HG02798 (cell line): ENCODE data around the gene INSIG2.
"Not testable (repeated sequence)": the region's sequence is repeated elsewhere in the genome, so short reads cannot be mapped to it uniquely, and the experiment has no call there.

Experiments used
- ATAC-seq: cut with Tn5 transposase; IDR thresholded peaks from one replicate; pipeline ENCODE4 v1.9.1; 2021; ENCODE audit warnings: mild to moderate bottlenecking; ENCODE audit not compliant: unreplicated experiment, poor library complexity

The INSIG2 gene

GRCh38 chr2:118058951-118059350 is 29.3 kb upstream of the INSIG2 start:
- no peak for ATAC-seq

GRCh38 chr2:118059919-118060478 is 28.3 kb upstream of the INSIG2 start:
- ATAC-seq, result no peak

- peak; percentile 83 for ATAC-seq
These were observed 26.9 kb upstream of the INSIG2 start for GRCh38 chr2:118061135-118061955.

- ATAC-seq, result no peak
These were observed 26.2 kb upstream of the INSIG2 start for GRCh38 chr2:118062048-118062447.

- ATAC-seq, result no peak
These were observed 25.6 kb upstream of the INSIG2 start for GRCh38 chr2:118062669-118063068.

GRCh38 chr2:118065015-118065706 is 23.1 kb upstream of the INSIG2 start:
- ATAC-seq, result no peak

GRCh38 chr2:118065921-118066511 is 22.3 kb upstream of the INSIG2 start:
- ATAC-seq, result no peak

- ATAC-seq, result no peak
These were observed 10.5 kb upstream of the INSIG2 start for GRCh38 chr2:118077636-118078247.

- ATAC-seq, result no peak
These were observed 9.5 kb upstream of the INSIG2 start for GRCh38 chr2:118078734-118079133.

- no peak for ATAC-seq
These were observed 3.7 kb upstream of the INSIG2 start for GRCh38 chr2:118084491-118085089.

- ATAC-seq, result no peak
These were observed 2.9 kb upstream of the INSIG2 start for GRCh38 chr2:118085173-118086023.

- ATAC-seq, result no peak
These were observed 2.1 kb upstream of the INSIG2 start for GRCh38 chr2:118086024-118086633.

- ATAC-seq, result peak; percentile 27
These were observed 999 bp downstream of the INSIG2 start for GRCh38 chr2:118089139-118089800.

- ATAC-seq, result no peak
These were observed 2.3 kb downstream of the INSIG2 start for GRCh38 chr2:118090387-118091139.

GRCh38 chr2:118091140-118091478 is 2.8 kb downstream of the INSIG2 start:
- no peak for ATAC-seq

- no peak for ATAC-seq
These were observed 3.4 kb downstream of the INSIG2 start for GRCh38 chr2:118091631-118092030.

- not testable (repeated sequence) for ATAC-seq
These were observed 5.8 kb downstream of the INSIG2 start for GRCh38 chr2:118094102-118094501.

- no peak for ATAC-seq
These were observed 6.2 kb downstream of the INSIG2 start for GRCh38 chr2:118094503-118094902.
